Middle frontal gyrus (tissue), 1 donor: ENCODE results near the gene SELENOT.
"Not testable (repeated sequence)": the region's sequence is repeated elsewhere in the genome, so short reads cannot be mapped to it uniquely, and the experiment has no call there.

Source experiments
- DNase-seq: peaks from one replicate; pipeline ENCODE4 v3.0.0-alpha.2; 2015; ENCODE audit warnings: low spot score; ENCODE audit errors: extremely low spot score

Gene SELENOT

DNA sequence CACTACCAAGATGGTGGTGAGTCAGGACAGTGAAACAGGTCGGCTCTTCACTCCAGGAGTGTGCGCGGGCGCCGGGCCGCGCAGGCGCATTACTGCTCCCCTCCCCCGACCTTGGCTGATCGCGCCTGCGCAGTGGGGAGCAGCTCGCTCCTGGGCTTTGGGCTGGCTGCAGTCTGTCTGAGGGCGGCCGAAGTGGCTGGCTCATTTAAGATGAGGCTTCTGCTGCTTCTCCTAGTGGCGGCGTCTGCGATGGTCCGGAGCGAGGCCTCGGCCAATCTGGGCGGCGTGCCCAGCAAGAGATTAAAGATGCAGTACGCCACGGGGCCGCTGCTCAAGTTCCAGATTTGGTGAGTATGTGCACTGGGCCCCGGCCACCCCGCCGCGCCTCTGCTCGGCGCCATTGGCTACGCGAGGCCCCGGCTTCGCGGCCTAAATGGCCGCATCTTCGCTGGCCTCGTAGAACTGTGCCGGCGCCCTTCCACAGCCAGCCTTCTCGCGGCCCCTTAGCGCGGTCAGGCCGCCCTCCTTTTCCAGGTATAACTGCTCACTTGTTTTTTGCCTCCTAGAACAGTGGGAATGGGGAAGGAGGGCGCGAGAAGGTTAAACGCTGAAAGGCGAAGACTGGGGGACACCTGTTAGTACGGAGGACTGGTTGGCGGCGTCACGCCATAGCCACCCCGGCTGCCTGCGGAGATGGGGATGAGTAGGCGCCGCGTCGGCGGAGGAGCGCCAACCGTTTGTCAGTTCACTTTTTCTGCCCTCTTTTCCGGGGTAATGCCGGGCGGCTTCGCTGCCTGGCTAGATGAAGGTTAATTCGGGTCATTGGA, at the start of gene SELENOT:
Gene SELENOT, plus strand, starts transcription at position 169 of the 827 bp plus-strand sequence. Its CDS starts 42 bp downstream, at position 211.
- DNase-seq = peak; percentile 90

GRCh38 chr3:150555859-150556436, 47.2 kb upstream of the SELENOT start:
- DNase-seq = no peak

GRCh38 chr3:150556792-150557191, 46.3 kb upstream of the SELENOT start:
- DNase-seq = no peak

DNA sequence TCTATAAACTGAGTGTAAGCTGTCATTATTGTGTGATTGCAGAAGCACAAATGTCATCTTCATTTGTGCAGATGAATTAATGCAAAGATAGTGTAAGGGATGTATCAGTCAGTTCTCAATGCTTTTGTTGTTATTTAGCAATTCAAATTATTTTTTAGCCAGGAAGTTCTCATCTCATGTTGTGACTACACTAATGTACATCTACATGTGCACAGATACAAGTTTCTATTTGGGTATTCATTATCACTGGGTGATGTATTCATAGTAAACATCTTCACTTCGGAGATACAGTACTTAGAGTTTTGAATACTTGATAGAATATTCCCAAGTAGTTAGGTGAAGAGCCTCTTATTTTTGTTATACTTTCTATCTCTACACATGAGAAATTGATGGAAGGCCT, 45.4 kb upstream of the SELENOT start:
- no peak for DNase-seq

DNA sequence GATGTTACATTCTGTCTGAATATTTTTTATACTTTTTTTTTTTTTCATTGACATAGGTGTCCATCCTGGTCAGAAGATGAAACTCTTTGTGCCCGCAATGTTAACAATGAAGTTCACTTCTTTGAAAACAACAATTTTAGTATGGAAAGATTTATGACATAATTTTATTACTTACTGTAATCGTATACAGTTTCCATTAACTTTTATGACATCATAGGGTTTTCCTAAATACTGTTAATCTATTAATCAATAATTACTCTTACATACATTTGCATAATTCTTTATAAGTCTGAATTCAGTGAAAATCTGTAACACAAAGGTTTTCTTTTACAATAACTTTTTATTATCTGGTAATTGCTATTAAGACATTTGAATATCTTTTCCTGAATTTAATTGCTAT, 38.9 kb upstream of the SELENOT start:
- DNase-seq = no peak

GRCh38 chr3:150567328-150567727, 35.8 kb upstream of the SELENOT start:
- no peak for DNase-seq

DNA sequence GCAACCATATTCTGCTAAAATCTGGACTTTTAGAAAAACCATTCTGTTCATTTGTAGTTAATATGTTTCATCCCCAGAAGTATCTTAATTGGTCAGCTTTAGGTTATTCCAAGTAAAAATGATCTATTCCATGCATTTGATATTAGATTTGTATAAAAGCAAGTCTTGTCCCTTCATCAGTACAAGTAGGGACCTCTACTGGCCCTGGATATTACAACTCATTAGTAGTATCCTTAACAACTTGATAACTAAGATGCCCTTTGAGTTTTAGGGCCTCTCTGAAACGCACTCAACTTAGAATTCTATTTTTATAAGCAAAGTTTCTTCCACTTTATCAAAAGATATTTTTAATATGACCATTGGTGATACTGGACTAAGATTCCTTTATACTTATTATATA, 25.3 kb upstream of the SELENOT start:
- no peak for DNase-seq

DNA sequence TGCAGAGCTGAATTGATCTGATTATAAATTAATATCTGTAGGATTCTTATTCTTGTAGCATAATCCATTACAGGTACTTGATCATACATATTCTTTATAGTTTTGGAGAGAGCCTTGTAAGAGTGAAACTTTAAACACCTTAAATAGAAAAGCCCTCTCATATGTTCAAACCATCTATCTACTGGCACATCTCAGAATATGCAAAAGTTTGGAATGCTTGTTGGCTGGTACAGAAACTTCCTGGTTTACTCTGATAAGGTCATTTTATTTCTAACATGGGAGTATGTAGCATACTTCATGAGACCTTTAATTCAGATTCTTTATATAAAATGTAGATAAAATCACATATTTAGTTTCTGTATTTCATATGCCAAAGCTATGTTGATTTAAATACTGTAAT, 21.9 kb upstream of the SELENOT start:
- no peak for DNase-seq

GRCh38 chr3:150582620-150583019, 20.5 kb upstream of the SELENOT start:
- DNase-seq = no peak

DNA sequence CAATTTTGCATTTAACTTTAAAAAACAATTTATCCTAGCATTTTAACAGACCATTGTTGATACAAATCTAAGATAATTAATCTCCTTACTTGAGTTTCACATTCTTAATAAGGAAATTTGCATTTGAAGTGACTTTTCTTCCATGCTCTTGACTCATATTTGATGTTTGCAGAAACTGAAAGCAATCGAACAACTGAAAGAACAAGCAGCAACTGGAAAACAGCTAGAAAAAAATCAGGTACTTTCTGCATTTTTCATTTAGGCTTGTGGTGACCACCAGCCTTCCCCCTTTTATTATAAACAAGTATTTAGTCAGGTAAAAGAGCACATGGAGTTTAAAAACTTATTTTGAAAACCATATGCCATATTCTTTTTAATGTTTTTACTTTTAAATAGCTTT, 20.1 kb upstream of the SELENOT start:
- no peak for DNase-seq

GRCh38 chr3:150588027-150588830, 14.9 kb upstream of the SELENOT start:
- DNase-seq = no peak

GRCh38 chr3:150589759-150590158, 13.4 kb upstream of the SELENOT start:
- no peak for DNase-seq

- DNase-seq = no peak
These were observed 9.0 kb upstream of the SELENOT start for GRCh38 chr3:150594150-150594549.

DNA sequence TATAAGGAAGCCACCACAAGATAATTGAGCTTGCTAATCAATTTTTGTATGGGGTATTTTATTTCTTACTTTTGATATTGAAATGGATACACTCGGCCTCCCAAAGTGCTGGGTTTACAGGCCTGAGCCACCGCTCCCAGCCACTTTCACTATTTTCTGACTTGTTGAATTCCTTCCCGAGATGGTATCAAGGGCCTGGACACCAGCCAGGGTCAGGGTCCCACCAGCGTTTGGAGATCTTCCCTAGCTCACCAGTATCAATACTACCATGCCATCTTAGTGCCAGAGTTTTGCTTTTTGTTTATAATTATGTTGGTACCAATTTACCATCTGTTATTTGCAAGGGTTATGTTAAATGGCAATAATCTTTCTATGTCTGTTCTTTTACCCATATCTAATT, 5.5 kb upstream of the SELENOT start:
- no peak for DNase-seq

DNA sequence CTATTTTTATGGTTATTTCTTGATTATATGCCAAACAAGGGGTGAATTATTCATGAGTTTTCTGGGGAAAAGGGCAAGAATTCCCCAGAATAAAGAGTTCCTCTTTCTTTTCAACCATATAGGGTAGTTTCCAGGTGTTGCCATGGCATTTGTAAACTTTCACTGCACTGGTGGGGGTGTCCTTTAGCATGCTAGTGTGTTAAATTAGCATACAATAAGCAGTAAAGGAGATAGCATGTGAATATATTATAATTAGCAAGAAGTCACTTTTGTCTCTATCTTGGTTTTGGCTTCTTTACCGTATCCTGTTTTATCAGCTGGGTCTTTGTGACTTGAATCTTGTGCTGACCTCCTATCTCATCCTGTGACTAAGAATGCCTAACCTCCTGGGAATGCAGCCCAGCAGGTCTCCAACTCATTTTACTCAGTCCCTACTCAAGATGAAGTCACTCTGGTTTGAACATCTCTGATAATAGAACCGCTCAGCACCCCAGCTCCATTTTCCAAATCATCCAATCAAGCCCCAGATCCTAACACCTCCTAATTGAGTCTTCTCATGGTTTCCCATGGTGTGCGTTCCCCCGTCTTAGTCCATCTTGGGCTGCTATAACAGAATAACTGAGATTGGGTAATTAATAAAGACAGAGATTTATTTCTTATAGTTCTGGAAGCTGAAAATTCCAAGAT, 3.4 kb upstream of the SELENOT start:
- DNase-seq = no peak

DNA sequence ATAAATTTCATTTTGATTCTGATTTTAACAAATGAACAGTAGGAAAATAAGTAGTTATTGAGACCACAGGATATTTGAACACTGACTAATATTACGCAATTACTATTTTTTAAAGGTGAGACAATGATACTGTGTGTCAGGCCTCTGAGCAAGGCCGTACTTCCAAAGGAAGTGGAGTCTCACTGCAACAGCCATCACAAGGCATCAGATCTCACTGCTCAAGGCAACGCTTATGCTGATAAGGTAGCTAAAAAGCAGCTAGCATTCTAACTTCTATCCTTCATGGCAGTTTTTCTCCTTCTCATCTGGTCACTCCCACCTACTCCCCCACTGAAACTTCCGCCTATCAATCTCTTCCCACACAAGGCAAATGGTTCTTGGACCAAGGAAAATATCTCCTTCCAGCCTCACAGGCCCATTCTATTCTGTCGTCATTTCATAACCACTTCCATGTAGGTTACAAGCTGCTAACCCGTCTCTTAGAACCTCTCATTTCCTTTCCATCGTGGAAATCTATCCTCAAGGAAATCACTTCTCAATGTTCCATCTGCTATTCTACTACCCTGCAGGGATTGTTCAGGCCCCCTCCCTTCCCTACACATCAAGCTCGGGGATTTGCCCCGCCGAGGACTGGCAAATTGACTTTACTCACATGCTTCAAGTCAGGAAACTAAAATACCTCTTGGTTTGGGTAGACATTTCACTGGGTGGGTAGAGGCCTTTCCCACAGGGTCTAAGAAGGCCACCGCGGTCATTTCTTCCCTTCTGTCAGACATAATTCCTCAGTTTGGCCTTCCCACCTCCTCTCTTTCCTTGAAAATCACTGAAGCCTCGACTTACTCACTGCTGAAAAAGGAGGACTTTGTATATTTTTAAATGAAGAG, 2.2 kb upstream of the SELENOT start:
- DNase-seq = not testable (repeated sequence)

GRCh38 chr3:150602426-150603152, 532 bp upstream of the SELENOT start:
- no peak for DNase-seq

GRCh38 chr3:150603980-150604319, 829 bp downstream of the SELENOT start:
- DNase-seq = no peak

DNA sequence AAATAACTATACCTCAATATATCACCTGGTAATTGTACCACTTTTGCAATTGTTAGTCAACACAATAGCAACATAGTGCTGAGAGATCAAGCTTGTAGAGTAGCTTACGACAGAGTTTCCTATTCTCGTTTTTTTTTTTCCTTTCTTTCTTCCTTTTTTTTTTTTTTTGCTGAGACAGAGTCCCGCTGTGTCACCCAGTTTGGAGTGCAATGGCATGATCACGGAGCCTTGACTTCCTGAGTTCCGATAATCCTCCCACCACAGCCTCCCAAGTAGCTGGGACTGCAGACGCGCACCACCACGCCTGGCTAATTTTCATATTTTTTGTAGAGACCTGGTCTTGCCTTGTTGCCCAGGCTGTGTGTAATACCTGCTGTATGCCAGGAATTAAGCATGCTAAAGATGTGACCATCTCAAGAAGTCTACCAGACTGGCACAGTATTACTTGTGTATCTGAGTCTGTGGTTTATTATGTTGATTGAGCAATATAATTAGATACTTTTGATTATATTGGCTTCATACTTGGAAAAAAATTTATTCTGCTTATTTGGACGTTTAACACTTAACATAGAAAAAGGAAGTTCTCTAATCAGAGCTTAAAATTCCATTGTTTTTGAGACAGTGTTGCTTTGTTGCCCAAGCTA, 3.0 kb downstream of the SELENOT start:
- no peak for DNase-seq
